LNCaP clone FGC (cell line): Measurements from ENCODE around the gene MRPL45.
A peak's percentile ranks its signal among the peaks of the same experiment; 100 is the strongest.
"Not testable (repeated sequence)": the region's sequence is repeated elsewhere in the genome, so short reads cannot be mapped to it uniquely, and the experiment has no call there.

Source experiments
- DNase-seq: peaks from one replicate; pipeline ENCODE4 v3.0.0-alpha.2; 2011; ENCODE audit warnings: low read depth
- H3K4me3 ChIP-seq: 2 replicates; pipeline ENCODE4 v1.5.1; 2011; ENCODE audit warnings: mild to moderate bottlenecking, low read depth, low read length, control low read depth
- CTCF ChIP-seq: IDR thresholded peaks from 2 replicates; pipeline ENCODE4 v1.5.1; 2012; ENCODE audit warnings: mild to moderate bottlenecking; ENCODE audit not compliant: control insufficient read depth, insufficient read depth; ENCODE audit errors: extremely low read depth

MRPL45 gene

GRCh38 chr17:38296834-38297517 lies at the start of gene MRPL45:
Gene MRPL45 (plus strand): TSS chr17:38297168. CDS start chr17:38297184, 16 bp downstream.
- peak within 1 kb of the TSS; percentile 71 for H3K4me3 ChIP-seq

GRCh38 chr17:38253191-38253590 lies 43.8 kb upstream of the MRPL45 start:
- H3K4me3 ChIP-seq, DNase-seq: not testable (repeated sequence)

More at GRCh38 chr17:38296834-38297517, at the start of gene MRPL45:
- peak; percentile 85 for DNase-seq

- not testable (repeated sequence) for DNase-seq
- peak overlapping the region; percentile 11; the same call in 1 of the 2 replicates for H3K4me3 ChIP-seq
Observed at GRCh38 chr17:38254357-38254756, 42.6 kb upstream of the MRPL45 start.

GRCh38 chr17:38257013-38257621 lies 39.9 kb upstream of the MRPL45 start:
- H3K4me3 ChIP-seq = peak overlapping the region; percentile 28; the same call in 1 of the 2 replicates
- peak; percentile 35 for DNase-seq

- DNase-seq, H3K4me3 ChIP-seq: not testable (repeated sequence)
Observed at GRCh38 chr17:38265974-38266506, 30.9 kb upstream of the MRPL45 start.

GRCh38 chr17:38266571-38266970 lies 30.4 kb upstream of the MRPL45 start:
- DNase-seq, H3K4me3 ChIP-seq: not testable (repeated sequence)

- DNase-seq, H3K4me3 ChIP-seq: not testable (repeated sequence)
Observed at GRCh38 chr17:38268138-38268537, 28.8 kb upstream of the MRPL45 start.

- not testable (repeated sequence) for H3K4me3 ChIP-seq, DNase-seq
Observed at GRCh38 chr17:38269045-38269444, 27.9 kb upstream of the MRPL45 start.

GRCh38 chr17:38269552-38269951 lies 27.4 kb upstream of the MRPL45 start:
- not testable (repeated sequence) for H3K4me3 ChIP-seq, DNase-seq

- not testable (repeated sequence) for DNase-seq, H3K4me3 ChIP-seq
Observed at GRCh38 chr17:38285994-38286393, 11.0 kb upstream of the MRPL45 start.

- not testable (repeated sequence) for H3K4me3 ChIP-seq, DNase-seq
Observed at GRCh38 chr17:38286501-38287091, 10.4 kb upstream of the MRPL45 start.

GRCh38 chr17:38288217-38288827 lies 8.6 kb upstream of the MRPL45 start:
- not testable (repeated sequence) for H3K4me3 ChIP-seq
- TF ChIP-seq CTCF = peak; percentile 37; the same call in 1 of the 2 replicates
- peak; percentile 8 for DNase-seq

- DNase-seq = not testable (repeated sequence)
Observed at GRCh38 chr17:38289760-38290159, 7.2 kb upstream of the MRPL45 start.

GRCh38 chr17:38295602-38296365 lies 1.2 kb upstream of the MRPL45 start:
- DNase-seq, H3K4me3 ChIP-seq: not testable (repeated sequence)

More at GRCh38 chr17:38289760-38290159, 7.2 kb upstream of the MRPL45 start:
- not testable (repeated sequence) for H3K4me3 ChIP-seq
